ENCODE measurements around the gene GALNTL6.

- TF ChIP-seq EZH2phosphoT487 (IDR thresholded peaks at IDR 0.05; ENCODE audit: insufficient read depth, low read depth) (no peak), EZH2 (IDR thresholded peaks at IDR 0.05; ENCODE audit: insufficient read depth, poor library complexity, severe bottlenecking) (no peak)
Observed at GRCh38 chr4:173061160-173061559, 1248.0 kb downstream of the GALNTL6 start.
